OCI-LY1 (cell line): ENCODE measurements around the gene SOCS6.

ENCODE experiments used
- H2AFZ ChIP-seq: fragments of 200-600 bp; sonication (generic), shearing (Covaris generic); 2 replicates; pipeline ENCODE4 v1.6.0; 2014; ENCODE audit warnings: antibody characterized with exemption, mild to moderate bottlenecking, low read length
- H3F3A ChIP-seq: fragments of 200-600 bp; sonication (generic), shearing (Covaris generic); 2 replicates; pipeline ENCODE4 v1.6.0; 2014; ENCODE audit warnings: mild to moderate bottlenecking, antibody characterized with exemption, low read length, moderate library complexity; ENCODE audit not compliant: insufficient read depth
- H3K27ac ChIP-seq: fragments of 200-600 bp; sonication (generic); 2 replicates; pipeline ENCODE4 v1.5.1; 2014; ENCODE audit warnings: low read length, mixed run types, mild to moderate bottlenecking, low read depth; ENCODE audit not compliant: poor library complexity, severe bottlenecking
- H3K27me3 ChIP-seq: fragments of 200-600 bp; sonication (generic); 2 replicates; pipeline ENCODE4 v1.6.0; 2014; ENCODE audit warnings: antibody characterized with exemption, mild to moderate bottlenecking, low read length, moderate library complexity; ENCODE audit not compliant: insufficient read depth
- H3K36me3 ChIP-seq: fragments of 200-600 bp; sonication (generic); 2 replicates; pipeline ENCODE4 v1.6.1; 2014; ENCODE audit warnings: mild to moderate bottlenecking, antibody characterized with exemption, low read length, moderate library complexity, mixed read lengths; ENCODE audit not compliant: insufficient read depth
- H3K4me1 ChIP-seq: fragments of 200-600 bp; sonication (generic); 2 replicates; pipeline ENCODE4 v1.5.1; 2014; ENCODE audit warnings: mild to moderate bottlenecking, low read length, moderate library complexity; ENCODE audit not compliant: insufficient read depth, severe bottlenecking
- H3K4me2 ChIP-seq: fragments of 200-600 bp; sonication (generic), shearing (Covaris generic); 2 replicates; pipeline ENCODE4 v1.6.1; 2014; ENCODE audit warnings: low read length
- H3K4me3 ChIP-seq: fragments of 200-600 bp; sonication (generic); 2 replicates; pipeline ENCODE4 v1.5.1; 2014; ENCODE audit warnings: low read length, low read depth, mild to moderate bottlenecking, mixed read lengths; ENCODE audit not compliant: poor library complexity, severe bottlenecking
- H3K79me2 ChIP-seq: fragments of 200-600 bp; shearing (Covaris generic); 2 replicates; pipeline ENCODE4 v1.6.1; 2016; ENCODE audit warnings: mixed run types, low read length, mixed read lengths; ENCODE audit not compliant: insufficient read depth
- H3K9ac ChIP-seq: fragments of 200-600 bp; sonication (generic), shearing (Covaris generic); 2 replicates; pipeline ENCODE4 v1.6.1; 2014; ENCODE audit warnings: mild to moderate bottlenecking, low read length, mixed read lengths
- H3K9me2 ChIP-seq: fragments of 200-600 bp; sonication (generic), shearing (Covaris generic); 2 replicates; pipeline ENCODE4 v1.6.1; 2014; ENCODE audit warnings: low read depth, mild to moderate bottlenecking, low read length, mixed read lengths
- H3K9me3 ChIP-seq: fragments of 200-600 bp; shearing (Covaris generic); 2 replicates; pipeline ENCODE4 v1.6.1; 2014; ENCODE audit warnings: low read length, mixed read lengths
- H4K20me1 ChIP-seq: fragments of 200-600 bp; sonication (generic), shearing (Covaris generic); 2 replicates; pipeline ENCODE4 v1.6.0; 2016; ENCODE audit warnings: mild to moderate bottlenecking, low read length; ENCODE audit not compliant: insufficient read depth
- EZH2 ChIP-seq: fragments of 200-600 bp; sonication (generic), shearing (Covaris generic); IDR thresholded peaks from 2 replicates; pipeline ENCODE4 v1.8.0; 2017; ENCODE audit warnings: borderline replicate concordance, mixed run types, mild to moderate bottlenecking, antibody characterized with exemption, low read length, moderate library complexity, mixed read lengths
- TF ChIP-seq, protein P1 (sequence below): fragments of 200-600 bp; sonication (generic), shearing (Covaris generic); IDR thresholded peaks from 2 replicates; pipeline ENCODE4 v1.5.1; 2017; ENCODE audit warnings: mild to moderate bottlenecking, antibody characterized with exemption, low read length, moderate library complexity, mixed read lengths

Gene SOCS6

GRCh38 chr18:70280007-70280925 lies 8.6 kb upstream of the SOCS6 start:
- no peaks in the 10 kb centered on the region for H3F3A ChIP-seq
- H3K27ac ChIP-seq = no peak overlapping the region
- H3K4me2 ChIP-seq = no peak overlapping the region
- H3K4me1 ChIP-seq = no peaks in the 10 kb centered on the region
- H3K9me3 ChIP-seq = no peaks in the 10 kb centered on the region
- no peaks in the 10 kb centered on the region; the same call in 1 of the 2 replicates for H3K27me3 ChIP-seq
- no peaks in the 10 kb centered on the region for H3K79me2 ChIP-seq
- no peaks in the 10 kb centered on the region for H4K20me1 ChIP-seq
- no peak overlapping the region for H3K4me3 ChIP-seq
- no peaks in the 10 kb centered on the region for H3K9me2 ChIP-seq
- no peak overlapping the region for H3K9ac ChIP-seq
- no peak overlapping the region for H2AFZ ChIP-seq
- no peaks in the 10 kb centered on the region for H3K36me3 ChIP-seq
- TF ChIP-seq EZH2 = no peak
- TF ChIP-seq, protein P1, sequence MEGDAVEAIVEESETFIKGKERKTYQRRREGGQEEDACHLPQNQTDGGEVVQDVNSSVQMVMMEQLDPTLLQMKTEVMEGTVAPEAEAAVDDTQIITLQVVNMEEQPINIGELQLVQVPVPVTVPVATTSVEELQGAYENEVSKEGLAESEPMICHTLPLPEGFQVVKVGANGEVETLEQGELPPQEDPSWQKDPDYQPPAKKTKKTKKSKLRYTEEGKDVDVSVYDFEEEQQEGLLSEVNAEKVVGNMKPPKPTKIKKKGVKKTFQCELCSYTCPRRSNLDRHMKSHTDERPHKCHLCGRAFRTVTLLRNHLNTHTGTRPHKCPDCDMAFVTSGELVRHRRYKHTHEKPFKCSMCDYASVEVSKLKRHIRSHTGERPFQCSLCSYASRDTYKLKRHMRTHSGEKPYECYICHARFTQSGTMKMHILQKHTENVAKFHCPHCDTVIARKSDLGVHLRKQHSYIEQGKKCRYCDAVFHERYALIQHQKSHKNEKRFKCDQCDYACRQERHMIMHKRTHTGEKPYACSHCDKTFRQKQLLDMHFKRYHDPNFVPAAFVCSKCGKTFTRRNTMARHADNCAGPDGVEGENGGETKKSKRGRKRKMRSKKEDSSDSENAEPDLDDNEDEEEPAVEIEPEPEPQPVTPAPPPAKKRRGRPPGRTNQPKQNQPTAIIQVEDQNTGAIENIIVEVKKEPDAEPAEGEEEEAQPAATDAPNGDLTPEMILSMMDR = no peak

GRCh38 chr18:70284976-70285620 lies 3.7 kb upstream of the SOCS6 start:
- H3K4me1 ChIP-seq = peaks cover 4% of the 10 kb centered on the region
- H3K27me3 ChIP-seq = peaks cover 5% of the 10 kb centered on the region
- no peaks in the 10 kb centered on the region for H3K9me3 ChIP-seq
- no peaks in the 10 kb centered on the region for H3K9me2 ChIP-seq
- no peaks in the 10 kb centered on the region for H3F3A ChIP-seq
- H3K79me2 ChIP-seq = no peaks in the 10 kb centered on the region
- no peak overlapping the region for H3K4me2 ChIP-seq
- no peaks in the 10 kb centered on the region for H4K20me1 ChIP-seq
- H3K36me3 ChIP-seq = no peaks in the 10 kb centered on the region
- TF ChIP-seq, protein P1 = no peak
- TF ChIP-seq EZH2 = no peak
- no peak overlapping the region for H3K9ac ChIP-seq
- no peak overlapping the region for H2AFZ ChIP-seq
- no peak overlapping the region for H3K27ac ChIP-seq
- H3K4me3 ChIP-seq = no peak overlapping the region

- Histone ChIP-seq H4K20me1 (no peaks in the 10 kb centered on the region), H3K4me2 (no peak overlapping the region), H3K4me1 (peaks cover 4% of the 10 kb centered on the region), H3K9ac (no peak overlapping the region), H3K27me3 (peaks cover 5% of the 10 kb centered on the region), H2AFZ (no peak overlapping the region), H3K36me3 (no peaks in the 10 kb centered on the region), H3K27ac (no peak overlapping the region), H3F3A (no peaks in the 10 kb centered on the region), H3K9me2 (no peaks in the 10 kb centered on the region), H3K9me3 (no peaks in the 10 kb centered on the region), H3K4me3 (no peak overlapping the region), H3K79me2 (no peaks in the 10 kb centered on the region)
- TF ChIP-seq, protein P1 = no peak
- TF ChIP-seq EZH2 = no peak
Measured at GRCh38 chr18:70287731-70288130, 1.1 kb upstream of the SOCS6 start.
